HPDE6-E6E7 (cell line): ENCODE data around the gene GGA1.
"Not testable (repeated sequence)": the region's sequence is repeated elsewhere in the genome, so short reads cannot be mapped to it uniquely, and the experiment has no call there.

ENCODE experiments used
- DNase-seq: peaks from one replicate; pipeline ENCODE4 v3.0.0; 2011; ENCODE audit warnings: missing footprints; ENCODE audit errors: extremely low spot score

GGA1 gene

DNA sequence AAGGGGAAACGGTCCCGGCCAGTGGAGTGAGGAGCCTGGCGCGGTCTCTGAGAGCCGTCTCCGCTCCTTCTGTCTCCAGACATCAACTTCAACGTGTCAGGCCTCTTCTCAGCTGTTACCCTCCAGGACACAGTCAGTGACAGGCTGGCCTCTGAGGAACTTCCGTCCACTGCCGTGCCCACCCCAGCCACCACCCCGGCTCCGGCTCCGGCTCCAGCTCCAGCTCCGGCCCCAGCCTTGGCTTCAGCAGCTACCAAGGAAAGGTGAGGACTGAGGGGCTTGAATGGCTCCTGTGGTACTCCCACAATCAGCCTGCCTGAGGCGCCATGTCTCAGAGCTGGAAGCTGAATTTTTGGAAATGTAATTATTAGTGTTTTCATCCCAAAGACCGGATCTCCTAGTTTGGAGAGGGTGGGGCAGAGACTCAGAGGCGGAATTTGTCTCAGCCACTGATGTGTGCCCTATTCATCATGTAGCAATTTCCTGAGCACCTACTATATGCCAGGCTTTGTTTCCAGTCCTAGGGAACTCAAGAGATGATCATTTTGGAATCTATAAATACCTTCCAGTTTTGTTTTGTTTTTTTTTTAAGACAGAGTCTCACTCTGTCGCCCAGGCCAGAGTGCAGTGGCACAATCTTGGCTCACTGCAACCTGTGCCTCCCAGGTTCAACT, 42.0 kb downstream of the GGA1 start:
- no peak for DNase-seq

DNA sequence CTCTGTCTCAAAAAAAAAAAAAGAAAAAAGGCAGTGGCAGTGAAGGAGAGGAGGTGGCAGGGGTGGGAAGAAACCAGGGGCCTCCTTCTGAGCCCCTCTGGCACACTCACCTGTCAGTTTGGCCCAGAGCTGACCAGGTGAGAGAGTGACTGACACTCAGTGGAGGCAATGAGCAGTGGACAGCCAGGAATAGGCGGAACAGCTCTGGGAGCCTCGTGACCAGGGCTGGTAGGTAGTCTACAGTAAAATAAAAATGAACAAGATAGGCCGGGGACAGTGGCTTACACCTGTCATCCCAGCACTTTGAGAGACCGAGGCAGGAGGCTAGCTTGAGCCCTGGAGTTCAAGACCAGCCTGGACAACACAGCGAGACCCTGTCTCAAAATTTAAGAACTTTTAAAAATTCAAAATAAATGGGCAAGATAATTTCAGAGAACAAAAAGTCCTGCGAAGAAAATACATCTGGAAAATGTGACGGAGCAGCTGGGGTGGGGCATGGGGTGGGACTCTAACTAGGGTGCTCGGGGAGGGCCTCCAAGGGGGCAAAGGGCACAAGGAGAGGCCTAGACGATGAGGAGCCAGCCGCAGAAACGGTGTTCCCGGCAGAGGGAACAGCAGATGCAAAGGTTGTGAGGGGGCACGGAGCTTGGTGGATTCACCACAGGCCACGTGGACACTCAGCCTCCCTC, 46.1 kb downstream of the GGA1 start:
- DNase-seq, result no peak

DNA sequence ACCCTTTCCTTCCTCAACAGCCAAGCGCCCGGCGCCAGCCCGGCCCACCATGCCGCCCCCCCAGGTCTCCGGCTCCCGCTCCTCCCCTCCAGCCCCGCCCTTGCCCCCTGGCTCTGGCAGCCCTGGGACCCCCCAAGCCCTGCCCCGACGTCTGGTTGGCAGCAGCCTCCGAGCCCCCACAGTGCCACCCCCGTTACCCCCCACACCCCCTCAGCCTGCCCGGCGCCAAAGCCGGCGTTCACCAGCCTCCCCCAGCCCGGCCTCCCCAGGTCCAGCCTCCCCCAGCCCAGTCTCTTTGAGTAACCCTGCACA, 46.6 kb downstream of the GGA1 start:
- no peak for DNase-seq

DNA sequence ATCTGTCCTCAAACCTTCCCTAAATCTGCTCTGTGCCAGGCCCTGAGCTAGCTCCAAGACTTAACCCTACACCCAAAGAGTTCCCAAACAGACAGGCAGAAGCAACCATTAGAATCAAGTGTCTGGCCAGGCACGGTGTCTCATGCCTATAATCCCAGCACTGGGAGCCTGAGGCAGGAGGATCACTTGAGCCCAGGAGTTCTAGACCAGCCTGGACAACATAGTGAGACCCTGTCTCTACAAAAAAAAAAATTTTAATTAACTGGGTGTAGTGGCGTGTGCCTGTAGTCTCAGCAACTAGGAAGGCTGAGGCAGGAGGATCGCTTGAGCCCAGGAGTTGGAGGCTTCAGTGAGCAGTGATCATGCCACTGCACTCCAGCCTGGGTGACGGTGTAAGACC, 47.9 kb downstream of the GGA1 start:
- not testable (repeated sequence) for DNase-seq

DNA sequence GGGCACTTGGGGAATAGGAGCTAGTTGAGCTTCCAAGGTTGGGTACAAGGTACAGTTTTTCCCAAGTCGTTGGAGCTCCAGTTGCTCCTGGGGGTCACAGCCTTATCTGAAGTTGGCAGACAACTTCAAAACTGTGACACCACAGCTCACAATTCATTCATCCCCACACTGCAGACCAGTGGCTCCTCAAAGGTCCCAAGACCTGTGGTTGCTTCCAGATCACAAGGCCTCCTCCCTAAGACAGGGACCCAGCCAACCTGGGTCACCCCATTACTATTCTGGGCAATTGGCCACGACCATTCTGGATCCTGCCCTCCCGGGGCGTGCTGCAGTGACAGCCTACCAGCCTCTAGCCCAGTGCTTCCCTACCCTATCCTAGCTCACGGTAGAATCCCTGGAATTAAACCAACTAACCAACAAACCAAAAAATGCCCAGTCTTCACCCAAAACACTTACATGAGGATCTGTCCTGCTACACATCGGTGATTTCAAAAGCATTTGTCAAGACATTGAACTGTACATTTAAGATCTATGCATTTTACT, 49.0 kb downstream of the GGA1 start:
- DNase-seq, result no peak

DNA sequence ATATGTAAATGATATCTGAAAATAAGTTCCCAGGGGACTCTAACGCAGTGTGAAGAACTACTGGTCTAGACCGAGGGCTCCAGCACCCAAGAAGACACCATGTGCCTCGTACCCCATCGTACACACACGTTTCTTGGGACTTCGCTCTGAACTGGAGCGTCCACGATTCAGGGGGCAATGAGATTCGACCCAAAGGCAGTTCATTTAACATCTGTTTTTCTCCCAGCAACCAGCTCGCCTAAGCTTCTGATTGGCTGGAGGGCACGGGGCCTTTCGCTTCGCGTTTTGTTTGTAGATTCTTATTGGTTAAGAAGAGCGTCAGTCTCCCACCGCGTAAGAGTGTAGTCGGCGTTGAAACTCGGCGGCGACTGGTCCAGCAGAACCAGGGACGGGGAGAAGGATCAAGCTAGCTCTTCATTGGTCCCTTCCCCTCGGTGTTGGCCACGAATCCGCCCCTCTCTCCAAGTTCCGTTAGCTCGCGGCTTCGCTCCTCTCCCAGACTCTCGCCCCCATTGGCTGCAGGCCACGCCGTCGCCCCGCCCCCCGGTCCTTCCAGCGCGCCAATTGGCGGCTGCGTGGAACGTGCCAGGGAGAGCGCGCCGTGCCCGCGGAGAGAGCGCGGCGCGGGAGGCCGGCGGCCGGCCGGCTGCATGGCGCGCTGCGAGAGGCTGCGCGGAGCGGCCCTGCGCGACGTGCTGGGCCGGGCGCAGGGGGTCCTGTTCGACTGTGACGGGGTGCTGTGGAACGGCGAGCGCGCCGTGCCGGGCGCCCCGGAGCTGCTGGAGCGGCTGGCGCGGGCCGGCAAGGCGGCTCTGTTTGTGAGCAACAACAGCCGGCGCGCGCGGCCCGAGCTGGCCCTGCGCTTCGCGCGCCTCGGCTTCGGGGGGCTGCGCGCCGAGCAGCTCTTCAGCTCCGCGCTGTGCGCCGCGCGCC, 49.8 kb downstream of the GGA1 start, which contains the start of gene PDXP:
TSS of gene PDXP (plus strand) at position 591 of the 933 bp plus-strand sequence. CDS start at position 651, 60 bp downstream.
- peak; percentile 99 for DNase-seq

DNA sequence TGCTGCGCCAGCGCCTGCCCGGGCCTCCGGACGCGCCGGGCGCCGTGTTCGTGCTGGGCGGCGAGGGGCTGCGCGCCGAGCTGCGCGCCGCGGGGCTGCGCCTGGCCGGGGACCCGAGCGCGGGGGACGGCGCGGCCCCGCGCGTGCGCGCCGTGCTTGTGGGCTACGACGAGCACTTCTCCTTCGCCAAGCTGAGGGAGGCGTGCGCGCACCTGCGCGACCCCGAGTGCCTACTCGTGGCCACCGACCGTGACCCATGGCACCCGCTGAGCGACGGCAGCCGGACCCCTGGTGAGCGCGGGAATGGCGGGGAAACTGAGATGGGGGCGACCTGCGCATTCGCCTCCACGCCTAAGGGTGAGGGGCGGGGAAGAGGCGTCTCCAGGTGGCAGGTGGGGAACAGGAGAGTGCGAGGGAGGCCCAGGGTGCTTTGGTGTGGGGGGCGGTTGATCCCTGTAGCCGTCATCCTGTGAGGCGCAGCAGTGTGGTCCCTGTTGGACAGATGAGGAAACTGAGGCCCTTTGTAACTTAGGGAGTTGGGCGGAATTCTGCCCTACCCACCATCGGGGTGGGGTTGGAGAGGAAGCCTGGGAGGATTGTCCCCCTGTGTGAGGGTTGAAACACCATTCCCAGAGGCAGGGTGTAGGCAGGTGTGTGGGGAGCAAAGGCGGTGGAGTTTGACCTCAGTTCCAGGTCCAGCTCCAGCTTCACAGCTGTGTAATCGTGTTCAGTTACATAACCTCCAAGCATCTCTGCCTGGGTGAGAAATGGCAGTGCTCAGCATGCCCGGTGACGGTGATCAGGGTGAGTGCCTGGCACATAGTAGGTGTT, 50.6 kb downstream of the GGA1 start:
- no peak for DNase-seq

DNA sequence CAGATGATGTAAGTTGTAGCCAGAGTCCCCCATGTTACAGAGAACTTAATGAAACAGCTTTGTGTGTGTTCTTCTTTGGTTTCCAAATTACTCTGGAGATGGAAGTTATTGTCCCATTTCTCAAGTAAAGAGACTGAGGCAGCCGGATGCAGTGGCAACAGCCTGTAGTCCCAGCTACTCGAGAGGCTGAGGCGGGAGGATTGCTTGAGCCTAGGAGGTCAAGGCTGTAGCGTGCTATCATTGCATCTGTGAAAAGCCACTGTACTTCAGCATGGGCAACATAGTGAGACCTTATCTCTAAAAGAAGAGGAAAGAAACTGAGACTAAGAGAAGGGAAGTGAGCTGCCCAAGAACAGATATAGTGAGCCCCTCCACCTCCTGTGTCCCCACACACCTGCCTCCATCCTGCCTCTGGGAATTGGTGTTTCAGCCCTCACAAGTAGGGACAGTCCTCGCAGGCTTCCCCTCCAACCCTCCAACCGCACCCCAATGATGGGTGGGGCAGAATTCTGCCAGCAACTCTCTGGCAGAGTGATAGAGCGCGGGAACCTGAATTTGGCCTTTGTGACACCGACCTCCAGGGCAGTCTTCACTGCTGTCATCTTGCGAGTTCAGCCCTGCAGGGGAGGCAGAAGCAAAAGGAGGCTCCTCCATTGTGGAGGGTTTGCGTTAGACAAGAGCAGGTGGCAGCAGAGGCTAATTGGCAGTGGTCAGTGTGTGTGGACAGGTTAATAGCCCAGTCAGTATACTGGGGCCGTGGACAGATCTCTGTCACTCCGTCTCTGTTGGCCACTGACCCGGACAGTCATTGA, 51.5 kb downstream of the GGA1 start:
- no peak for DNase-seq

DNA sequence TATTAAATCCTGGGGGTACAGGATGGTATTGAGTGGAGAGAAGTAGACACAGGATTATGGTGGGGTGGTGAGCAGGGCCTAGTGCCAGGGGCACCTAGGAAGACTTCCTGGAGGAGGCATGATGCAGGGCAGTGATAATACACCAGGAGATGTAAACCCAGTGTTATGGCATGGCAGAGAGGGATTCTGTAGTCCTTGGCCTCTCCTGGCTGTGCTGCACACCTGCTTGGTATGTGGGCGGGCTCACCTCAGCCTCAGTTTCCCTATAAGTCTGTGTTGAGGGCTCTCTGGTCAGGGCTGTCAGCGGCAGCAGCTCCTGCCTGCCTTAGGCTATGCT, 52.0 kb downstream of the GGA1 start:
- no peak for DNase-seq

DNA sequence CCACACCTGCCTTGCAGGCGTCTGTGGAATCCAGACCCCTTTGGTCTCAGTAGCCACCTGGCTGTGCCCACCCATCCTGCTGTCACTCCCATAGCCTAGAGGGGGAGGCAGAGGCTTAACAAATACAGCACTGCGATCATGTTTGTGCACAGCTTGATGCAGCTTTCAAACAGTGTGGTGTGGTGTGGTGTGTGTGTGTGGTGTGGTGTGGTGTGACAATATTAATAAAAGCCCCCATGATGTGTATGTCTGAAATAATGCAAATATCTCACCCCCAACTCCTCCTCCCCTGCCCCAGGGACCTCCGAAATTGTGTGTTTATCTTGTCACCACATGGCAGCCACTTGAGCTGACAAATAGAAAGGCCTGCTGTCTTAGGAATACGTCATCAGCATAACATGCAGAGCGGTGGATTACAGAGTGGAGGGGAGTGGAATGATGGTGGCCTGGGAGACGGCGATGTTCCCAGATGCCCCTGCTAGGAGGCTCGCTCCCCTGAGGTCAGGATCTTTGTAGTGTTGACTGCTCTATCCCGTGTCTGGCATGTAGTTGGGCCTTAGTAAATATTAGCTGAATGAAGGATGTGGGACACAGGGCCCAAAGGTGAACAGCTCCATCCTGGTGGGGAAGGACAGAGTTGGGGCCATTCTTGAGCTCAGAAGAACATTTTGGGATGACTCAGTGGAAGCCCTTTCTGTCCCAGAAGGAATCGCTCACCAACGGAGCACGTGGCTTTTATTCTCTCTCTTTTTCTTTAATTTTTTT, 52.7 kb downstream of the GGA1 start:
- no peak for DNase-seq

DNA sequence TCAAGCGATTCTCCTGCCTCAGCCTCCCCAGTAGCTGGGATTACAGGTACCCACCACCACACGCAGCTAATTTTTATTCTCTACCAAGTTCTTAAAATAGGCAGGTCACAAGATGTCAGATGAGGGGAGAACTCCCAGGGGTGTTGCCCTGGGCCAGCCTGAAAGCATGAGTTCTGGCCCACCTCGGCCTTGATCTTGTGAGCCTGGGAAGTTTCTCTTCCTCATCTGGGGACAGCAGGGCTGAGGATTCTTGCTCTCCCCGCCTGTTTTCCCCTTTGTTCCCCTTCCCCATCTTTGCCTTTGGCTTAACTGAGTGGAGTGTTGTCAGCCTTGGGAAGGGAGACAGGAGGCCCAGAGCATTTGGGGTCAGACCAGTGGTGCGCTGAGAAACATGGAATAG, 53.4 kb downstream of the GGA1 start:
- no peak for DNase-seq

DNA sequence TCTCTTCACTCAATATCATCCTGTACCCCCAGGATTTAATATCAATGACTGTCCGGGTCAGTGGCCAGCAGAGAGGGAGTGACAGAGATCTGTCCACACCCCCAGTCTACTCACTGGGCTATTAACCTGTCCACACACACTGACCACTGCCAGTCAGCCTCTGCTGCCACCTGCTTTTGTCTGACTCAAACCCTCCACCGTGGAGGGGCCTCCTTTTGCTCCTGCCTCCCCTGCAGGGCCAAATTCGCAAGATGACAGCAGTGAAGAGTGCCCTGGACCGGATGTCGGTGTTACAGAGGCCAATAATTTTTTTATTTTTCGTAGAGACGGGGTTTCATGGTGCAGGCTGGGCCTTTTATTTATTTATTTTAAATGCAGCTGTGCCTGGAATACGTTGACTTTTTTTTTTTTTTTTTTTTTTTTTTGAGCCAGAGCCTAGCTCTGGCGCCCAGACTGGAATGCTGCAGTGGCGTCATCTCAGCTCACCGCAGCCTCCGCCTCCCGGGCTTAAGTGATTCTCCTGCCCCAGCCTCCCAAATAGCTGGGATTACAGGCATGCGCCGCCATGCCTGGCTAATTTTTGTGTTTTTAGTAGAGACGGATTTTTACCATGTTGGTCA, 55.0 kb downstream of the GGA1 start:
- DNase-seq, result no peak

DNA sequence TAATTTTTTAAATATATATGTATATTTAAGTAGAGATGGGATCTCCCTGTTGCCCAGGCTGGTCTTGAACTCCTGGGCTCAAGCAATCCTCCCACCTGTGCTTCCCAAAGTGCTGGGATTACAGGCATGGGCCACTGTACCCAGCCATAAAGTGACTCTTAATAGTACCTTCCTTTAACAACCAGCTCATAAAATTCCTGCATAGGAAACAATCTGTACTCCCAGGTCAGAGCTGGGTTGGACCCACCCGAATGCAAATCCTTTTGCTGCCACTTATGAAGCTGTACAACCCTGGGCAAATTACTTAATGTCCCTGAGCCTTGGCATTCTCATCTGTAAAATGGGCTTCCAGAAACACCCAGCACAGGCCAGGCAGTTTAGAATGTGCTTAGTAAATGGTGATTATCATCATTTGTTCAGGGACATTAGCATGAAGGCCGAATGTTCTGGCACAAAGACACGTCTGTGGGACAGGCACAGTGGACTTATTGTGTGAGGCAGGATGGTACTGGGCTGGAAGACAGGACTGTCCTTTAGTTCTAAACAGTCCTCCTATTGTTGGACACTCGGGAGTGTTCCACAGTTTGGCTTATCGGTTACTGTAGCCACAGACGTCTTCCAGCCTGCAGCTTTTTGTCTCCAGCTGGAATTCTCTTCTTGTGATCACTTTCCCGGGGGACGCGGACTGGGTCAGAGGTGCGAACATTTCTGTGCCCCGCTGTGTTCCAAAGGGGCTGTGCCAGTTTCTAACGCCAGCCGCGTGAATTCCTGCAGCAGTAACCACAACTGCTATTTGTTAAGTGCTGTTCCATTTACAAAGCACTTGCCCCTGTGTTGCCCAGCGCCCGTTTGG, 55.8 kb downstream of the GGA1 start:
- DNase-seq, result no peak

DNA sequence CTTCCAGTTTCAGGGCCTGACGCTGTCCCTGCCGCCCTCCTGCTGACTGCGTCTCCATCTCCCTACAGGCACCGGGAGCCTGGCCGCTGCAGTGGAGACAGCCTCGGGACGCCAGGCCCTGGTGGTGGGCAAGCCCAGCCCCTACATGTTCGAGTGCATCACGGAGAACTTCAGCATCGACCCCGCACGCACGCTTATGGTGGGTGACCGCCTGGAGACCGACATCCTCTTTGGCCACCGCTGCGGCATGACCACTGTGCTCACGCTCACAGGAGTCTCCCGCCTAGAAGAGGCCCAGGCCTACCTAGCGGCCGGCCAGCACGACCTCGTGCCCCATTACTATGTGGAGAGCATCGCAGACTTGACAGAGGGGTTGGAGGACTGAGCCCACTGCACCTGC, 56.9 kb downstream of the GGA1 start:
- DNase-seq, result no peak

DNA sequence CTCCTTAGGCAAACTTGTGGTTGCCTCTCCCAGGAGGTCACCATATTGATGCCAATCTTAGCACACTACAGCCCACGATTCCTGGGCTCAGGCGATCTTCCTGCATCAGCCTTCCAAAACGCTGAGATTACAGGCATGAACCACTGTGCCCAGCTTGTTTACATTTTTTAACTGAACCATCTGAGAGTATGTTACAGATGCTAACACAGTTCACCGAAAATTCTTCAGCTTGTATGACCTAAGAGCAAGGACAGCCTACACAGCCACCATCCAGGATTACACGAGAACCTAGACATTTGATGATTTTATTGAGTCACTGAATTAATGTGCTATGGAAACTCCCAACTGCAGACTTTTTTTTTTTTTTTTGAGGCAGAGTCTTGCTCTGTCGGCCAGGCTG, 61.0 kb downstream of the GGA1 start:
- DNase-seq, result no peak

DNA sequence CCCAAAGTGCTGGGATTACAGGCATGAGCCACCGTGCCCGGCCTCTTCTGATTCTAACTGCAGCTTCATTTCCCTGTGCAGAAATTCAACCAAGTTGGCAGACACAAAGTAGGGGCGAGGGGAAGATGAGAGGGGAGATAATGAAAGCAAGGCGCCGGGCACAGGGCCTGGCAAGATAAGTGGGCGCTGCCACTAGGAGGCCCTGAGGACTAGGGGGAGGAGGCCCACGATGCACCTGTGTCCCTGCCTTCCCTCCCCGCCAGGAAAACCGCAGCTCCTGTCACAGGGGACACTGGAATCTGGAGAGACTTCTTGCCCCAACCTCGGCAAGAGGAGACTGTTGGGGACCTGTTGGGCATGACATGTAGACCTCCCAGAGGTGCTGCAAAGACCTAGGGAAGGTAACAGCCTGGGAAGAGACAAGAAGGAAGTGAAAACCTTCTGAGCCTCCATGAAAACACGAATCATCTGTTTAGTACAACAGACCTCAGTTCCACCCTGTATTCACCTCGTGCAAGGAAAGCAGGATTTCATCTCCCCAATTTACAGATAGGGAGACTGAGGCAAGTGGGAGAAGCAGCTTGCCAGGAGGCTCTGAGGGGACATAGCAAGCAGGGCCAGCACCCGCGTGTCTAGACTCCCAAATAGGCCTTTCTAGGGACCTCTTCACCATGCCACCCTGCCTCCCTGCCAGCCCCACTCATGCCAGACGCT, 63.7 kb downstream of the GGA1 start:
- DNase-seq, result no peak

DNA sequence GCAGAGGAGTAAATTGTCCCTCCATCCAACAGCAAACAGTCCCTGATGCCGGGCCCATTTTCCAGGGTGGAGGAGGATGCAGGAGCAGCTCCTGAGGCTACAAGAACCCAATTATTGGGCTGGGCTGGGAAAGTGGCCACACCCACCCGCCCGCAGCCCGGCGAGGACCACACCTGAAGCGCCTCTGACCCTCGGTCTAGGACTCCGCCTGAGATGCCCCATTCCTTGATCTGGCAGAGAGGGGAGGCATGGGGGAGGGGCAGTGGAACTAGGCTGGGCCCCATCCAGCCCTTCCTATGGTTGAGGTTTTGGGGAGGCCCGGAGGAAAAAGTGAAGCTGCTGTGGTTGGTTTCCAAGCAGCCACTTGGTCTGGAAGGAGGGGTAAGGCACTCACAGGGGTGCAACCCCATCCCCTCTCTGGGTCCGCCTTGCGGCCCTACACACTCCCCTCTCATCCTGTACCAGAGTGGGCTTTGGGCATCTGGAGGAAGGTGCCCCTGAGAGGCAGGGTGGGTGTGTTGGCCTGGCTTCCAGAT, 64.4 kb downstream of the GGA1 start:
- no peak for DNase-seq

DNA sequence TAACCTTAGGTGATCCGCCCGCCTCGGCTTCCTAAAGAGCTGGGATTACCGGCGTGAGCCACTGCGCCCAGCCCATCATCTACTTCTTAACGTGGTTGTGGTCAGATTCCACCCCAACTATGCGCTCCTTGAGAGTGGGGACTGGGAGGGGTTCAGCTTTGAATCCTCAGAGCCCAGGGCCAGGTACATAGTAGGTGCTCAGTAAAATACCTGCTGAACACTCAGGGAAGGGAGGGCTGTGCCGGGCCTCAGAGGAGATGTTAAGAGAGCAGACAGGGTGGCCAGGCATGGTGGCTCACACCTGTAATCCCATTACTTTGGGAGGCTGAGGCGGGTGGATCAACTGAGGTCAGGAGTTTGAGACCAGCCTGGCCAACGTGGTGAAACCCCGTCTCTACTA, 65.6 kb downstream of the GGA1 start:
- no peak for DNase-seq
